ENCODE results near the gene FBXO47. TPM values are rescaled to one million over a fixed set of nuclear protein-coding genes. Genes with fewer than 3 reads are reported as not detected.

The FBXO47 gene
- total and polyA plus RNA-seq, 9 of the 15 experiments (the other 6 are each of a cell fraction or from before 2014, with no cell fraction given) = not detected

- TF ChIP-seq MLLT1 (IDR thresholded peaks at IDR 0.05) (peak in 1 of 2 experiments; percentile 75; a peak in 2 of 4 replicates), RNF2 (IDR thresholded peaks at IDR 0.05) (no peak; the same call in 1 of the 2 replicates), ZBTB17 (CRISPR knock-in tag; IDR thresholded peaks at IDR 0.05) (no peak), ZNF561 (CRISPR knock-in tag; conservative IDR thresholded peaks at IDR 0.05) (no peak), NR3C1 (CRISPR knock-in tag; IDR thresholded peaks at IDR 0.05) (no peak), SIRT6 (IDR thresholded peaks at IDR 0.05; ENCODE audit: low read depth, low read length) (no peak), ZNF384 (IDR thresholded peaks at IDR 0.05; ENCODE audit: low read depth, low read length) (no peak), ELF4 (CRISPR knock-in tag; IDR thresholded peaks at IDR 0.05) (no peak), ZNF274 (IDR thresholded peaks at IDR 0.05; ENCODE audit: borderline replicate concordance, low read depth, low read length) (no peak), RBM34 (IDR thresholded peaks at IDR 0.05; ENCODE audit: borderline replicate concordance, insufficient read depth, low read length) (no peak), HIVEP1 (CRISPR knock-in tag; IDR thresholded peaks at IDR 0.05) (no peak), PTTG1 (tag; IDR thresholded peaks at IDR 0.05; ENCODE audit: low read depth) (no peak), NFE2L1 (tag; IDR thresholded peaks at IDR 0.05; ENCODE audit: borderline replicate concordance, low read depth) (no peak), U2AF2 (optimal IDR thresholded peaks at IDR 0.05; ENCODE audit: low read depth, low read length) (no peak), CBX3 (IDR thresholded peaks at IDR 0.05; ENCODE audit: borderline replicate concordance in 1 of 2, low read length in 2 of 2) (no peak), RAD51 (IDR thresholded peaks at IDR 0.05; ENCODE audit: borderline replicate concordance, low read depth) (no peak), ZBTB40 (IDR thresholded peaks at IDR 0.05) (no peak), ZBTB40 (CRISPR knock-in tag; IDR thresholded peaks at IDR 0.05) (no peak), EP400 (IDR thresholded peaks at IDR 0.05) (no peak)
Measured at GRCh38 chr17:39001703-39002637, 34.8 kb upstream of the FBXO47 start (continued).

Data from K562 (cell line).